HG02884 (cell line): ENCODE data around the gene VPS13D.

Experiments
- ATAC-seq: cut with Tn5 transposase; IDR thresholded peaks from one replicate; pipeline ENCODE4 v1.9.1; 2021; ENCODE audit warnings: mild to moderate bottlenecking, moderate library complexity; ENCODE audit not compliant: unreplicated experiment

Gene VPS13D

DNA sequence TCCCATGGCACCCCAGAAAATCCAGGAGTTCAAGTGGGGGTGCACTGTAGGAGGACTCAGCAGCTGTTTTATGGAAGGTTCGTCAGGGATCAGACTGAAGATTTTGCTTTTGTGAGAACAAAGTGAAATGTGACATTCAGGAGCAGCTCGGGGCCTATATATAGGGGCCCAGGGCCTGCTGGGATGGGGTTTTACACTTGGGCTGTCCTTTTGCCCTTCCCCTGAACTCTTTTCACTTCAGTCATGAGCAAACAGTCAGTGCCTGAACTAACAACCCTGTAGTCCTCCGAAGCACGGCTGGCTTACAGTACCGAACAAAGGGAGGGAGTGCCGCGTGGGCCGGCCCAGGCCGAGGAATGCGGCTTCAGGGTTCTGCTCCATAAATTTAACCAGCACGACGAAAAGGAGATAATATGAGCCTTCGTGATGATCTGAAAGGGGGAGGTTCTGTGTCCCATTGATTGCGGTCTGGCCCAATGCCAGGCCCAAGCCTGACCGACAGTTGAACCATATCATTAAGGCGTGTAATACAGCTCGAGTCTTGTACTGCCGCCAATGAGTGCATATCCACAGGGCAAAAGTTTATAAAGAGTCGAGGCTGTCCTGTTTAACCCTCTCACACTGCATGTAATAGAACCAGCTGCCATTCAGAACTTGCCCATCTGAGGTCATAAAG is 248.2 kb downstream of the VPS13D start:
- ATAC-seq: no peak

DNA sequence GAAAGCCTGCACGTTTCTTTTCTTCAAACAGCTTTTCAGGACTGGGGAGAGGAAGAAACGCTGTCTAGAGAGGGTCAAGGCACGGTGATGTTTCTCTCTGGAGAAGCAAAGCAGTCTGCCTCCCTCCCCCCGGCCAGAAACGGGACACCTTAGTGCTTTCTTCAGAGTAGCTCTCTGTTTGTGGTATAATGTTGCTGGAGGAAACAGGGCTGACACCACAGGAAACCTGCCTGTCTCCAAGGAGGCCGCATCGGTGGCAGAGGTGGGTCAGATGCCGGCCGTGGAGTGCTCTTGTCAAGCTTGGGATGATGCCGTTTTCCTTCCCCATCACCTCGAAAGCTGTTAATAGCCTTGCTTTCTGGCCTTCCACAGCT is 248.8 kb downstream of the VPS13D start:
- no peak for ATAC-seq

DNA sequence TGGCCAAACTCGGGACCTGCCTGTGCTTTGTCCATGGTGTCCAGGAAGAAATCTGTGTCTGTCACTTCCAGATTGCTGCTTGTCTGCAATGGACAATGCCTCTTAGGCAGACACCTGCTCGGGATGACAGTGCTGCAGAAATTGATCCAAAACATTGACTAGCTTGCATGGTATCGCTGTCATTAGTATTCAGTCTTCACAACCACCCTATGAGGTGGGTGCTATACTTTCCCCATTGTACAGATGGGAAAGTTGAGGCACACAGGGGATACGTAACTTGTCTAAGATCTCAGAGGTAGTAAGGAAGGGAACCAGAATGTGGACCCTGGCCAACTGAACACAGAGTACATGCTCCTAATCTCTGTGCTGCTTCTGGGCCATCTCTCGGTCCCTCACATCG is 249.5 kb downstream of the VPS13D start:
- ATAC-seq: no peak

DNA sequence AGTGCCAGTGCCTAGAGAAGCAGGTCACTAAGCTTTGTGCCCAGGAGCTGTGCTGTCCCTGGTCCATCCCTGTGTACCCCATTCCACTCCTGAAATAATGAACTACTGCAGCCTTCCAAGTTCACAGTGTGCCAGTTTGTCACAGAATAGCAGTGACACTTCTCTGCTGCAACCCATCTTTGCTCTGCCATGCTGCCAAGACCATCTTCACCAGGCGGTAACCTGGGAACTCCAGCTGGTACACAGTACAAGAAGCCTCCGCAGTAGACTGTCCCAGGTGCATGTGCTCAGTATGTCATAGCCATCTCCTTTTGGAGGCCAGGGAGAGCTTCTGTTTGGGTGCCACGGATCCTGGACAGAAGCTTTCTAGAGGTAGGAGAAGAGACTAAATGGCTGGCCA is 250.2 kb downstream of the VPS13D start:
- ATAC-seq: no peak

DNA sequence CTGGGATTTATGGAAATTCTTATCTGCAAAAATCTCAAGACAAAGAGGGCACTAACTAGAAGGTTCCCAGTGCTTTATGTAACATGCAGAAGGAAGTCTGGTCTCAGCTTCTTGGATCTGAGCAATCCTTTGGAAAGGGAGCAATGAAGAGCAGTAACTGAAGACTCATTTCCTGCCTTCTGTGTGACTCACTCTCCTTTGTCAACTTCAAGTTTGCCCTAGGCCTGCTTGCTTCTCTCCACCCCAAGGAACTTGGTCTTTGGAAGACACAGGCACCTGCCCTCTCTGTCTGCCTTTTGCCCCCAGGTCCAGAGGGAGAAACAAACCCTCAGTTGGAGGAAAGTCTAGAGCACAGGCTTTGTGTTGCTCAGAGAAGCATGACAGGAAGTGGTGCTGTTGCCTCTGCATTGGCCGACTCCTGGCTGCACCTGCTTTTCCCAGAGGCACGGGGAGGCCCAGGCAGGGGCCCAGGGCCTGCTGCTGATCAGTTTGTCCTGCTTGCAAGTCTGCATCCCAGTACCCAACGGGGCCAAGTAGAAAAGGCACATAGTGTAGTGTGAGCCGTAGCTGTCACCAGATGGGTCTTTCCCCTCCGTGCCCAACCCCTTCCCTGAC is 251.0 kb downstream of the VPS13D start:
- ATAC-seq: no peak

DNA sequence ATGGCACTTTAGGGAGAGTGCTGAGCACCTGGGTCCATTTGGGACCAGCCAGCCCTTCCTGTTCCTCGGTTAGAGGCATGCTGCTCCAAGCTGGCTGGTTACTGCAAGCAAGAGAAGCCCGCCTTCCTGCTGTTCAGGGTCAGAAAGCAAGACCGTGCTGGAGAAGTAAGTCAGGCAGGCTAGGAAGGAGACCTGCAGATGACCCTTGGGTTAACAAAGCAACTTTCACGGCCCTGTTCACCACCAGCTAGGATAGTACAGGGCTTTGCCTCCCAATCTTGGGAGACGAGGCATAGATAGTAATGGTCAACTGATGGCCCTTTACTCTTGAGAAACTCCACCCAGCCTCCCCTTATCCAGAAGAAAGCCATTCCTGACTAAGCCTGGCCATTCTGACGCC is 252.1 kb downstream of the VPS13D start:
- no peak for ATAC-seq

DNA sequence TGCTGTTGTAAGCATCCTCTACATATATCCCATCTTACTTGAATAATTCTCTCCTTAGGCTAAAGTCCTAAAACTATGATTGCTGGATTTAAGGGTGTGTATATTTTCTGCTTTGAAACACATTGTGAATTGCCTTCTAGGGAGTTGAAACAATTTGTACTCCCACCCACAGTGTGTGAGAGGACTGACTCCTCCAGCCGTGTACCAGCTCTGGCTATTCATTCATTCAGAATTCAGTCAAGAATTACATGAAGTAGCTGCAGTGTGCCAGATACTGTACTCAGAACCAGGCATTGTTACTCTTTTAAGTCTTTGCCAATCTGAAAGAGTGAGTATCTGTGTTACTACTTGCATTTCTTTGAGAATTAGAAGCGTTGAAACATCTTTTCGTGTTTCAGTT is 253.2 kb downstream of the VPS13D start:
- no peak for ATAC-seq

DNA sequence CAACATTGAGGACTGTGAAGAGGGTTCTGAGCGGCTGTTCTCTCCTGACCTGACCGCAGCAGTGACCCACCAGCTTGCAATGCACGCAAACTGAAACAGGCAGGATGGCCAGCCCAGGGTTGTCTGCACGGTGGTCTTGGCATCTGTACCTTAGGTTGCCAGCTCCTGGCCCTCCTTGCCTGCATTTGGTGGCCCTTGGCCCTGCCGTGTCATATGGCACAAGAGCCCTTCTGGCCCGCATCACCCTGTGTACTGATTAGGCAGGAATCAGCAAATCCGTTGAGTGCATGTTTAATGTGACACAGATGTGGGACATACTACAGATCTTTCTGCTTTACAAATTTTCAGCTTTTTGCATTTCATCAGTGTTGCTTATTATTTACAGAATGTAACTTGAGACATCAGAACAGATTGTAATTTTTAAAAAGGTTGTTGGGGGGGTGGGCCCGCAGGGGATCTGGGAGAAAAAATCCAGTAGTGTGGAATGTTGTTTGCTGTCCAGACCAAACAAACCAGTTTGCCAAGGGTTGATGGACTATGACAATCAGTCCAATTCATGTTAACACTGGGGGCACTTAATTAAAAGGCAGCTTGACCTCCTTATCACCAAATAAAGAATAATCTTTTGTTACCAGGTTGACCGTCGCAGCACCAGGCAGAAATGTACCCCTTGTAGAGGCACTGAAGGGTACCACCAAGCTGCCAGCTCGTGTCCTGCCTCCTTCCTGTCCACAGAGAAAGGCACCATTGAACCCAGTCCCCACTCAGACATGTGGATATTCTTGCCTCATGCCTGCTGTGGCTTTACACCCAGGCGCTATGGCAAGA is 255.6 kb downstream of the VPS13D start:
- ATAC-seq: no peak

DNA sequence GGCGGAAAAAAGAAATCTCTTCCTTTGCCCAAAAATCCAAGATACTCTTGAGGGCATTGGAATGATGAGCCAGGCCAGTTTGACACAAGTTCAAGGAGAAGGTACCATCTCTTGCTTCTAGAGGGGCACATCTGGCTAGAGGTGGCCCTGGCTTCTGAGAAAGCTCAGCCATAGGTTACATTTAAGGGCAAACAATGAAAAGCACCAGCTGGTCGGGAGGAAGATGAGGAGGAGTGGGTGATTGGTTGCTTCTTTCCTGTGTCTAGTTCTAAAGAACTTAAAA is 256.2 kb downstream of the VPS13D start:
- no peak for ATAC-seq

DNA sequence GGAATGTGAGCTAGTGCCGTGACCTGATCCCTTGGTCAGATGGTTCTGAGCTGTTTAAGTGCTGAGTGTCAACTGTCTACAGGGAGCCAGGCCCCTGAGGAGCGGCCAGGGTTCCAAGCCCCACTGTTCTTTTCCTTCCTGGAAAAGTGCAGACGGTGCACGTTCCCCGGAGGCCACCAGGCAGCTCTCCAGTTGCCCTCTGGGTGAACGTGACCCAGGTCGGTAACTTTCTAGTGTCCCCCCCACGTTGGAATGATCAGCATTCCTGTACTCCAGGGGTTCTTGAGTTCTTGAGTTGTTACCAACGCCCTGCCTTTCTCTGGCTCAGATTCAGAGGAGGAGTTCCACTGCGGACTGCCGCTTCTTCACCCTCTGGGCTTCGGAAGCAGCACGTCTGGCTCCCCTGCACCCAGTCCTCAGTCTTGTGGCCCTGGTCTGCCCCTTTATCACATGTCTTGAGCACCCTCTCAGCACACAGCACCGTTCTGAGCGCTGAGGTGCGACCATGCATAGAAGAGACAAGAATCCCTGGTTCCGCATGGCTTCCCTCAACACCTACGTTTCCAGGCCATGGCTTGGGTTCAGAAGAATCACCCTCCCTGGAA is 256.7 kb downstream of the VPS13D start:
- no peak for ATAC-seq

DNA sequence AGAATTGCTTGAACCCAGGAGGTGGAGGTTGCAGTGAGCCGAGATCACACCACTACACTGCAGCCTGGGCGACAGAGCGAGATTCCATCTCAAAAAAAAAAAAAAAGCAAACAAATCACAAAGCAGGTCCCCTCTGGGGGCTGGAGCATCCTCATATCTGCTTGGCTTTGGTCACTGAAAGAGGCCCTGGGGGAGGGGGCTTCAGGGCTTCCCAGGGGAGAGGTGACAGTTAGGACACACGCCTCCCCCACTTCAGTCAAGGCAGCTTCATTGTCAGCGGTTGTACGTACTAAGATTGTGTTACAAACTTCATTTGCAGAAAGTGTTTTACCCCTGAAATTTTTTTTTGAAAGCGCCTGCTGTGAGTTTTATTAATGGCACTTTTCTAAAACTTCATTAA is 257.7 kb downstream of the VPS13D start:
- no peak for ATAC-seq

DNA sequence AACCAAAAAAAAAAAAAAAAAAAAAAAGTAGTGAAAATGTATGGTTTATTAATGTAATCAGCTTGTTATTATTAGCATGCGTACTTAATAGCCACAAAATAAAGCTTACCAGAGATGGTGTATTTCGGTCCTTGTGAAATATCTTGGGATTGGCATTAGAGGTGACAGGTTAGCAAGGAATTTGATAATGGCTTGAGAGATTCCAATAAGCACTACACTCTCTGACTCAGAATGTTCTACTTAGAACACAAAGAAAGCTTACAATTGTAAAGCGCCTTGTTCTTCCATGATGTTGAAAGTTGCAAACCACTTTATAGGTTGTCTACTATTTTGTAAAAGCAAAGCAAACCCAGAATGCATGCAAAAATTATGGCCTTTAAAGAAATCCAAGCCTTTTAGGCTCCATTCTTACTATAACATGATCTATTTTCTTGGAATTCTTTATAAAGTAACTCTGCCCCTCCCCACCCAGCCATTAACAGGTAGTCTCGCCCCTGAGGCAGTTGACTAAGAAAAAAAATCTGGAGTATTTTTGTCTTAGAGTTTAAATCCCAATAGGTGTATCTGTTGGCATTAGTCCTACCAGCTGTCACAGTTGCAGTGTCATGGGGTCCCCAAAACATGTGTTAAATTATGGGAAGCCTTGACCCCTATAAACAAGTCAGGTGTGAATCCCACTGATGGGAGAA is 259.0 kb downstream of the VPS13D start:
- ATAC-seq: no peak

DNA sequence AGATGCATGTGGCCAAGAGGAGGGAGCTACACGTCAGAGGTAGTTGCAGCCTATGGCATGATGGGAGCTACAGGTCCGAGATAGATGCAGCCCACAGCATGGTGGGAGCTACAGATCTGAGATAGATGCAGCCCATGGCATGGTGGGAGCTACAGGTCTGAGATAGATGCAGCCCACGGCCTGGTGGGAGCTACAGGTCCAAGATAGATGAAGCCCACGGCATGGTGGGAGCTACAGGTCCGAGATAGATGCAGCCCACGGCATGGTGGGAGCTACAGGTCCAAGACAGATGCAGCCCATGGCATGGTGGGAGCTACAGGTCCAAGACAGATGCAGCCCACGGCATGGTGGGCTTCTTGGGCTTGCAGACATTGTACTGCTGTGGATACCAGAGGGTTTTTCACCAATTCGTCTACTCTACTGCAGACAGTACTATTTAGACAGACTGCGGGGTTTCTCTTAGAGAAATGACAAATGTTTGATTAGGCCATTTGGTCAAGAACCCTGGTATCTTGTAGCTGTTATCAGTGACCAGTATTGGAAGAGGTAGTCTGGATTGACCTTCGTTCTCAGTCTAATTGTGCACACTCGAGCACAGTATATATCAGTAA is 260.8 kb downstream of the VPS13D start:
- no peak for ATAC-seq

DNA sequence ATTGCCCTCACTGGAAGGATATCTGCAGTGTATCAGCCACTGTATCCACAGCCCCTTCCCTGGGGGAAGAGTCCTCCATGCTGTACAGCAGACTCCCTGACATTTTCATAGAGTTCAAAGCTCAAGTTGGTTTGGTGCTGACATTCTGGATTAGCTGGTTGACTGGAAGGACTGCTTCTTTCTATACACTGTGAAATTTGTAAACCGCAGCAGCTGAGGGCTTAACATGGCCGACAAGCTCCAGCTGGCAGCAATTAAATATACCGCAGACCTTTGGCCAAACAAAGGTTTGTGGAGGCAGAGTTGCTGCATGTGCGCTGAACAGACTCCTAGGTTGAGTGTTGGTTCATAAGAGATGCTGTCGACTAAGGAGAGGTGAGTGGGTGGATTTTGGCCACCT is 261.8 kb downstream of the VPS13D start:
- no peak for ATAC-seq

DNA sequence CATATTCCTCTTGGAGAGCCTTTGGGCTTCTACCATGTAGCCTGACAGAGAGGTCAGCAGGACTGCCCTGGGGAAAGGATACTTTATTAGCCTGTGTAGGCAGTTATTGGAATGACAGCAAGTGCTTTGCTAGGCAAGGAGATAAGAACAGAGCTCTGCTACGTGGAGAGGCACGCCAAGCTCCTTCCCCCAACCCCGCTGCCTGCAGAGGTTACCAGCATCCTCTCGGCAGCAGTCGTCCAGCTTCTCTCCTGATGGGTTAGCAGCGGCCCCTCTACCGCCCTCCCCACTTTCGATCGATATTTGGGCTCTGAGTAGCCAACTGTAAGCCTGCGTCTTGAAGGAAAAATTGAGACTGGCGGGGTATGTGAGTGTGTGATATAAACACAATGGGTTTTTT is 265.9 kb downstream of the VPS13D start:
- ATAC-seq: no peak

DNA sequence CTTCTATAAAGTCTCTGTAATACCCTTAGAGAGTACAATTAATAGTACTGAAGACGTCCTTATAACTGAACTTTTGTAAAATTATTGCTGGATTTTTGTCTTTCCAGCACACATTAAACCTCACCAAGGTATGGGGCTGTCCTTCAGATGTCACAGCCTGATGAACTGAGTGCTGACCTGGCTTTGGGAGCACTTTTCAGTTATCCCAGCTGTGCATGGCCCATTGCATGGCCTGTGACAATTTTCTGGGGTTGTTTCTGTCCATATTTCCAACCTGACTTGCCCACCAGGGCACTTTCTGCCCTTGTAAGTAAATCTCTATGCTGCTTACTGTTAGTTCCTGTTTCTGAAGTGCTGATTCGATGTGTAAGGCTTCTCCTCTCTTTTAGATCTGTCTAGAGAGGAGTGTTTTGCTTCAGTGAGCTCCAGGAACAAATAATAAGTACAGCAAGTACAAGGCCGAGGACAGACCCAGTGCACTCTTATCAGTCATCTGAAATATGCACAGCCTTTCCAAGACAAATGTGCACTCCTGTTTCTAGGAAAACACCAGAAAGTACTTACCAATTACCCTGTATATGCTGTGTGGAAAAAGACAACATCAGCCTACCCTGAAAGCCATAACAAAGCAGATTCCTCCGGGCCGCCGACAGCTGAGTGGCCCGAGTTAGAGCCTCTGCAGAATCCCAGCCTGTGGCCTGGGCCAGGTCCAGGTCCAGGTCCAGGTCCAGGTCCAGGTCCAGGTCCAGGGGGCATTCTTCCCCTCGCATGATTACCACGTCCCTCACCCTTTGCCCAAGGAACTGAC is 266.5 kb downstream of the VPS13D start:
- ATAC-seq: no peak

DNA sequence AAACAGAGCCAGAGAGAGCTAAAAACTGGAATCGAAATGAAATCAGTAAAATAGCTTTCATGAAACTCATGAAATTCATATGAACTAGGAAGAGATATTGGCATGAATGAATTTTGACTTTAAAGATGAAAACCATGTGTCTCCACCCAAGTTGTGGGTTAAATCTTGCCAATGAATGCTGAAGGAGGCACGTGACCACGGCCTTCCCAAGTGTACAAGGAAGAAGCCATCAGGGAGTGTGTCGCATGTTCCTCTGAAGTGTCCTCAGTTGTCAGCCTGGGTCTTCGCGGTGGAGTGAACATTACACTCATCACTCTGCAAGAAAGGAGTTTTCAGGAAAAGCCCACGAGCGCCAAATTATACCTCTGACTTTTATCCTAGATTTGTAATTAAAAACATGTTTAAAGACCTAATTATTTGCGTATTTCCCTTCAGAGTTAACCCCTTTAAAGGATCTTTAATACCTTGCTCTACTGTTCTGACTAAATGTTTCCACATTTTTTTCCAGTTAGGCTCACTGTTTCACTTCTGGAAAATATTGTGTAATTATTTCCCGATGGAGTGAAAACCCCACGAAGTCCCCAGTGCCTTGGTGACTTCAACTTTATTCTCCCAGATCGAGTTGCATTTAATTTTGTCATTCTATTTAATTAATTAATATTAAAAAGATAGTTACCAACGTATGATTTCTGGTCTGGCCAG is 269.9 kb downstream of the VPS13D start:
- ATAC-seq: no peak

DNA sequence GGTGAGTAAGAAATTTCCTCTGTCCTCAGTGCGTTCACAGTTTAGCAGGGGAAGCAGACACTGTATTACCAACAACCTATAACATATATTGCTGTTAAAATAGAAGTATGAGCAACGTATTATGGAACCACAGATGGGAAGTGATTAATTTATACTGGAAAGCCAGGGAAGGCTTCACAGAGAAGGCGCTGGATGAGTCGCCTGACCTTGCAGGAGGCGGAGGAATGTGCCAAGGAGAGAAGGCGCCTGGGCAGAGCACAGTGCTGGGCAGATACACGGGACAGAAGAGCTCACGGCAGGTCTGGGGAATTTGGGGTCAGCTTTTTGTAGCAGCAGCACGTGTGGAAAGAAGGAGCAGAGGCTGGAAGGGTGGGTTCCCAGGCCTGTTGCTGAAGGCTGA is 271.8 kb downstream of the VPS13D start:
- ATAC-seq: no peak

DNA sequence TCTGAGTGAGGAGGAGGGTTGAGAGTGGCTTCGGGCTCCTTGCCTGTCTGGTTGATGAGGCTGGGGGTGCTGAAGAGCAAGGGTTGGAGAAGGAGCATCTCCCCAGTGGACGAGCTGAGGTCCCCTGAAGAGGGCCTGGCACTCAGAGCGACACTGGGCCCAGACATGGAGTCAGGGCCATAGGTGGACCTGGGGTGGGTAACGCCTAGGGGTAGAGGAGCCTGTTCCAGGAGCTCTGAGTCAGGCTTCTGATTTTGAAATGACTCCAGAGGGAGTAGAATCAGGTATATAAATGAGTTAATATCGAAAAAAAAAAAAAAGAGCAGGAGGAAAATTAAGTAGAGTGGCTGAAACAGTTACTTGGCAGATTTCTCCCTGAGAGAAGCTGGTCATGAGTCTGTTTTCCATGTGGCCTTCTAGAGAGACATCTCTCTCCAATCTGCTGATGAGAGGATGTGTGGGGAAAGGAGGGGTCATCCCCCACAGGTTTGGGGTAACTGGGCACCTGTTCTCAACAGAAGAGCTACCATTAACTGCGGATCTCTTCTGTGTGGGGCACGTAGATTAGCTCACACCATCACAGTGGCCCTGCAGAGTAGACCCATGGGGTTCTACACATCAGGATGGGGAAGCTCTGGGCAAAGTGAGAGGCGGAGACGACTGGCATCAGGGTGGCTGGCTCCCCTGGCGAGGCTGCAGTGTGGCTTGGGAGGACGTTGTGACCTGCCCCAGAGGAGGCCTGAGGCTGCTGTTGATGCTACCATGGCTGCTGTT is 272.7 kb downstream of the VPS13D start:
- no peak for ATAC-seq
